ENCODE results near the gene NEURL1B. TPM values are rescaled to one million over a fixed set of nuclear protein-coding genes. Genes with fewer than 3 reads are reported as not detected.

The NEURL1B gene
- total RNA-seq, 1 donor from 2014 or later = 9.8 TPM

DNA sequence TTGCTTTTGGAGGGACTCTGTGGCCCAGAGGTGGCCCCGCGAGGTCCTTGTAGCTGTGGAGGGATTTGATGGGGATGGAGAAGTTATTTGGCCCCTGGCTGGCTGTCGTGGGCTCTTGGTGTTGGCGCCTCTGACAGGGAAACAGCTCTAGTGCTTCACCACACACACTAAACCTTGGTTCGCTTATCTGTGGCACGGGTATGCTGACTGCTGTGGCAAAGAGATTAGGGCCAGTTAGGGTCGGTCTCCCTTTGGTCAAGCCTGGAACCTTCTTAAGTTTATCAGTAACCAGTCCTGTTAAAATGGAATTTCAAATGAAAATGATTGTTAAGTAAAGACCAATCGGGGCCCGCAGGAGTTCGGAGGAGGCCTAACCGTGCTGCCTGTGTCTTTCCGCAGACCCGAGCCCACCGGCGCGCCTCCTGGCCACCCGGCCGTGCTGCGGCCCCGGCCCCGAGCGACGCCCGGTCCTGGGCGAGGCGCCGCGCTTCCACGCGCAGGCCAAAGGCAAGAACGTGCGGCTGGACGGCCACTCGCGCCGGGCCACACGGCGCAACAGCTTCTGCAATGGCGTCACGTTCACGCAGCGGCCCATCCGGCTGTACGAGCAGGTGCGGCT, 28.4 kb downstream of the NEURL1B start:
- FAIRE-seq (no peak), DNase-seq (ENCODE audit: low read depth) (no peak)
- Mint-ChIP-seq H3K27ac (ENCODE audit: unreplicated experiment) (no peak overlapping the region), H3K27me3 (ENCODE audit: low read depth, unreplicated experiment) (peaks cover 17% of the 10 kb centered on the region), H3K4me3 (ENCODE audit: unreplicated experiment) (no peak overlapping the region), H3K4me1 (ENCODE audit: low read depth, unreplicated experiment) (peaks cover 9% of the 10 kb centered on the region), H3K36me3 (ENCODE audit: low read depth, unreplicated experiment) (peaks cover 7% of the 10 kb centered on the region), H3K9me3 (ENCODE audit: unreplicated experiment) (no peaks in the 10 kb centered on the region)
- H3K4me2 ChIP-seq (ENCODE audit: low read length) = no peak overlapping the region
- no peak overlapping the region for H3K27ac ChIP-seq (ENCODE audit: low read depth, low read length)
- H3K27me3 ChIP-seq (ENCODE audit: insufficient read depth, low read length) = peaks cover 3% of the 10 kb centered on the region
- H3K4me1 ChIP-seq (ENCODE audit: insufficient read depth, low read length) = no peaks in the 10 kb centered on the region
- H4K20me1 ChIP-seq (ENCODE audit: insufficient read depth, low read length) = no peaks in the 10 kb centered on the region
- H3K79me2 ChIP-seq (ENCODE audit: insufficient read depth, low read length) = no peaks in the 10 kb centered on the region
- no peak overlapping the region for H3K4me3 ChIP-seq (ENCODE audit: insufficient read depth, low read depth, low read length)
- no peaks in the 10 kb centered on the region for H3K9me3 ChIP-seq (ENCODE audit: insufficient read depth, low read depth, low read length)
- no peak overlapping the region for H2AFZ ChIP-seq (ENCODE audit: low read depth, low read length)
- no peaks in the 10 kb centered on the region for H3K36me3 ChIP-seq (ENCODE audit: insufficient read depth, low read length)
- H3K9ac ChIP-seq (ENCODE audit: low read length) = no peak overlapping the region
- TF ChIP-seq, protein P1, sequence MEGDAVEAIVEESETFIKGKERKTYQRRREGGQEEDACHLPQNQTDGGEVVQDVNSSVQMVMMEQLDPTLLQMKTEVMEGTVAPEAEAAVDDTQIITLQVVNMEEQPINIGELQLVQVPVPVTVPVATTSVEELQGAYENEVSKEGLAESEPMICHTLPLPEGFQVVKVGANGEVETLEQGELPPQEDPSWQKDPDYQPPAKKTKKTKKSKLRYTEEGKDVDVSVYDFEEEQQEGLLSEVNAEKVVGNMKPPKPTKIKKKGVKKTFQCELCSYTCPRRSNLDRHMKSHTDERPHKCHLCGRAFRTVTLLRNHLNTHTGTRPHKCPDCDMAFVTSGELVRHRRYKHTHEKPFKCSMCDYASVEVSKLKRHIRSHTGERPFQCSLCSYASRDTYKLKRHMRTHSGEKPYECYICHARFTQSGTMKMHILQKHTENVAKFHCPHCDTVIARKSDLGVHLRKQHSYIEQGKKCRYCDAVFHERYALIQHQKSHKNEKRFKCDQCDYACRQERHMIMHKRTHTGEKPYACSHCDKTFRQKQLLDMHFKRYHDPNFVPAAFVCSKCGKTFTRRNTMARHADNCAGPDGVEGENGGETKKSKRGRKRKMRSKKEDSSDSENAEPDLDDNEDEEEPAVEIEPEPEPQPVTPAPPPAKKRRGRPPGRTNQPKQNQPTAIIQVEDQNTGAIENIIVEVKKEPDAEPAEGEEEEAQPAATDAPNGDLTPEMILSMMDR (IDR thresholded peaks at IDR 0.05; ENCODE audit: insufficient read depth, low read depth, low read length) = no peak
- no peak for TF ChIP-seq EZH2 (IDR thresholded peaks at IDR 0.05; ENCODE audit: insufficient read depth, low read length)

DNA sequence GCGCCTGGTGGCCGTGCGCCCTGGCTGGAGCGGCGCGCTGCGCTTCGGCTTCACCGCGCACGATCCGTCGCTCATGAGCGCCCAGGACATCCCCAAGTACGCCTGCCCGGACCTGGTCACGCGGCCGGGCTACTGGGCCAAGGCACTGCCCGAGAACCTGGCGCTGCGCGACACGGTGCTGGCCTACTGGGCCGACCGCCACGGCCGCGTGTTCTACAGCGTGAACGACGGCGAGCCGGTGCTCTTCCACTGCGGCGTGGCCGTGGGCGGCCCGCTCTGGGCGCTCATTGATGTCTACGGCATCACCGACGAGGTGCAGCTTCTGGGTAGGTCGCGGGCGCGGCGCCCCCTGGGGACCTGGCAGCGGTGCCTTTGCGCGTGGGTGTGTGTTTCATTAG, 28.9 kb downstream of the NEURL1B start:
- no peak overlapping the region for H3K4me2 ChIP-seq (ENCODE audit: low read length)
- peaks cover 9% of the 10 kb centered on the region for H3K4me1 Mint-ChIP-seq (ENCODE audit: low read depth, unreplicated experiment)
- peaks cover 17% of the 10 kb centered on the region for H3K27me3 Mint-ChIP-seq (ENCODE audit: low read depth, unreplicated experiment)
- H3K27ac ChIP-seq (ENCODE audit: low read depth, low read length) = no peak overlapping the region
- no peak for TF ChIP-seq EZH2 (IDR thresholded peaks at IDR 0.05; ENCODE audit: insufficient read depth, low read length)
- TF ChIP-seq, protein P1 (IDR thresholded peaks at IDR 0.05; ENCODE audit: insufficient read depth, low read depth, low read length) = no peak
- H3K27ac Mint-ChIP-seq (ENCODE audit: unreplicated experiment) = no peak overlapping the region
- no peak for DNase-seq (ENCODE audit: low read depth)
- no peaks in the 10 kb centered on the region for H3K4me1 ChIP-seq (ENCODE audit: insufficient read depth, low read length)
- H3K9me3 ChIP-seq (ENCODE audit: insufficient read depth, low read depth, low read length) = no peaks in the 10 kb centered on the region
- no peaks in the 10 kb centered on the region for H3K79me2 ChIP-seq (ENCODE audit: insufficient read depth, low read length)
- no peak overlapping the region for H3K4me3 Mint-ChIP-seq (ENCODE audit: unreplicated experiment)
- H3K9me3 Mint-ChIP-seq (ENCODE audit: unreplicated experiment) = no peaks in the 10 kb centered on the region
- H3K36me3 ChIP-seq (ENCODE audit: insufficient read depth, low read length) = no peaks in the 10 kb centered on the region
- H3K4me3 ChIP-seq (ENCODE audit: insufficient read depth, low read depth, low read length) = no peak overlapping the region
- H3K36me3 Mint-ChIP-seq (ENCODE audit: low read depth, unreplicated experiment) = peaks cover 10% of the 10 kb centered on the region
- H4K20me1 ChIP-seq (ENCODE audit: insufficient read depth, low read length) = no peaks in the 10 kb centered on the region
- FAIRE-seq = no peak
- peaks cover 3% of the 10 kb centered on the region for H3K27me3 ChIP-seq (ENCODE audit: insufficient read depth, low read length)
- no peak overlapping the region for H3K9ac ChIP-seq (ENCODE audit: low read length)
- no peak overlapping the region for H2AFZ ChIP-seq (ENCODE audit: low read depth, low read length)

DNA sequence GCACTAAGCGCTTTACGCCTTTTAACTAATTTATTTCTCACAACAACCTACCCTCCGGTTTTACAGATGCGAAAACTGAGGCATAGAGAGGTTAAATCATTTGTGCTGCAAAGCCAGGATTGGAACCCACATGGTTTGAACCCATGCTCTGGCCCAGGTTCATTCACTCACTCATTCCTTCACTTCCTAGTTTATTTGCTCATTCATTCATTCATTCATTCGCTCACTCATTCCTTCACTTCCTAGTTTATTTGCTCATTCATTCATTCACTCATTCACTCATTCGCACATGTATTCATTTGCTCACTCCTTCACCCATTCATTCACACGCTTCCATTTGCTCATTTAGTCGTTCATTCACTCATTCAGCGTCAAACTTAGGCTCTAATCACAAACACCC, 29.4 kb downstream of the NEURL1B start:
- no peak for TF ChIP-seq EZH2 (IDR thresholded peaks at IDR 0.05; ENCODE audit: insufficient read depth, low read length)
- TF ChIP-seq, protein P1 (IDR thresholded peaks at IDR 0.05; ENCODE audit: insufficient read depth, low read depth, low read length) = no peak
- FAIRE-seq = no peak
- H3K4me3 Mint-ChIP-seq (ENCODE audit: unreplicated experiment) = no peak overlapping the region

More for the DNA sequence above, 29.4 kb downstream of the NEURL1B start:
- no peaks in the 10 kb centered on the region for H3K4me1 ChIP-seq (ENCODE audit: insufficient read depth, low read length)
- H3K4me3 ChIP-seq (ENCODE audit: insufficient read depth, low read depth, low read length) = no peak overlapping the region
- no peak overlapping the region for H3K27ac ChIP-seq (ENCODE audit: low read depth, low read length)
- H3K9me3 ChIP-seq (ENCODE audit: insufficient read depth, low read depth, low read length) = no peaks in the 10 kb centered on the region
- Mint-ChIP-seq H3K4me1 (ENCODE audit: low read depth, unreplicated experiment) (peaks cover 9% of the 10 kb centered on the region), H3K9me3 (ENCODE audit: unreplicated experiment) (no peaks in the 10 kb centered on the region), H3K27me3 (ENCODE audit: low read depth, unreplicated experiment) (peaks cover 20% of the 10 kb centered on the region), H3K27ac (ENCODE audit: unreplicated experiment) (no peak overlapping the region), H3K36me3 (ENCODE audit: low read depth, unreplicated experiment) (peaks cover 10% of the 10 kb centered on the region)
- no peak overlapping the region for H3K4me2 ChIP-seq (ENCODE audit: low read length)
- no peaks in the 10 kb centered on the region for H4K20me1 ChIP-seq (ENCODE audit: insufficient read depth, low read length)
- DNase-seq (ENCODE audit: low read depth) = no peak
- H3K9ac ChIP-seq (ENCODE audit: low read length) = no peak overlapping the region
- H2AFZ ChIP-seq (ENCODE audit: low read depth, low read length) = no peak overlapping the region
- H3K79me2 ChIP-seq (ENCODE audit: insufficient read depth, low read length) = no peaks in the 10 kb centered on the region
- H3K36me3 ChIP-seq (ENCODE audit: insufficient read depth, low read length) = no peaks in the 10 kb centered on the region
- H3K27me3 ChIP-seq (ENCODE audit: insufficient read depth, low read length) = peaks cover 3% of the 10 kb centered on the region
